ENCODE results near the gene ANKH. TPM values are rescaled to one million over a fixed set of nuclear protein-coding genes. Genes with fewer than 3 reads are reported as not detected.

Gene ANKH
- polyA plus RNA-seq, 1 donor (not counting 4 experiments of a cell fraction or from before 2014, with no cell fraction given): 13.8 TPM

DNA sequence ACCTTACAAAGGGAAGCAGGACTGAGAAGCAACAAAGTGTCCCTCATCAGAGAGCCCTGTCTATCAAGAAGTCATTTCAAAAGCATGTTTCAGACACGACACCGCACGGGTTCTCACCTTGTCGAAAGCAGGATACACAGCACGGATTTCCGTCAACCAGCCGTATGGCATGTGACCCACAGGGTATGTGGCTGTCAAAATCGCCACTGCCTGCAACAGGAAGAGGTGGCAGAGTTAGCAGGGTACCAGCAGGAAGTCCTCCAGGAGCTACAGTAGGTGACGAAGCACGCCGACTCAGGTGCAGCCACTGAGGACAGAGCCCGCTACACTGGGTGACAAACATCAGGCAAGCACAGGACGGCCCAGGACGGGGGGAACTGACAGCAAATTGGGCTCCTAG lies 125.8 kb downstream of the ANKH start:
- FAIRE-seq: no peak
- Histone ChIP-seq H3K27ac (ENCODE audit: control insufficient read depth, insufficient read depth, low read length) (no peak overlapping the region), H3K4me2 (ENCODE audit: control insufficient read depth, extremely low read depth, insufficient read depth, low read depth, low read length) (no peak overlapping the region), H2AFZ (ENCODE audit: control insufficient read depth, low read length) (no peak overlapping the region), H3K4me3 (ENCODE audit: control insufficient read depth in 2 of 3, extremely low read depth in 1 of 3, insufficient read depth in 2 of 3, low read depth in 1 of 3, low read length in 3 of 3) (no peak overlapping the region), H3K9me3 (ENCODE audit: control insufficient read depth, low read depth, low read length) (no peaks in the 10 kb centered on the region), H3K27me3 (ENCODE audit: control insufficient read depth, extremely low read depth, insufficient read depth, low read length) (no peaks in the 10 kb centered on the region), H3K4me1 (ENCODE audit: control insufficient read depth, extremely low read depth, insufficient read depth, low read length) (peaks cover 10% of the 10 kb centered on the region), H3K9ac (ENCODE audit: control insufficient read depth, extremely low read depth, insufficient read depth, low read length) (no peak overlapping the region), H3K36me3 (ENCODE audit: control insufficient read depth in 2 of 2, extremely low read depth in 1 of 2, insufficient read depth in 2 of 2, low read length in 2 of 2) (peaks cover 0 to 3% of the 10 kb centered on the region in 2 experiments), H3K79me2 (ENCODE audit: control insufficient read depth, insufficient read depth, low read length) (no peaks in the 10 kb centered on the region), H4K20me1 (ENCODE audit: control insufficient read depth, extremely low read depth, insufficient read depth, low read length) (no peaks in the 10 kb centered on the region), H3K9me1 (ENCODE audit: control insufficient read depth, extremely low read depth, insufficient read depth, low read length) (no peaks in the 10 kb centered on the region)
- DNase-seq (ENCODE audit: low read depth, low spot score): no peak
- TF ChIP-seq, protein P1, sequence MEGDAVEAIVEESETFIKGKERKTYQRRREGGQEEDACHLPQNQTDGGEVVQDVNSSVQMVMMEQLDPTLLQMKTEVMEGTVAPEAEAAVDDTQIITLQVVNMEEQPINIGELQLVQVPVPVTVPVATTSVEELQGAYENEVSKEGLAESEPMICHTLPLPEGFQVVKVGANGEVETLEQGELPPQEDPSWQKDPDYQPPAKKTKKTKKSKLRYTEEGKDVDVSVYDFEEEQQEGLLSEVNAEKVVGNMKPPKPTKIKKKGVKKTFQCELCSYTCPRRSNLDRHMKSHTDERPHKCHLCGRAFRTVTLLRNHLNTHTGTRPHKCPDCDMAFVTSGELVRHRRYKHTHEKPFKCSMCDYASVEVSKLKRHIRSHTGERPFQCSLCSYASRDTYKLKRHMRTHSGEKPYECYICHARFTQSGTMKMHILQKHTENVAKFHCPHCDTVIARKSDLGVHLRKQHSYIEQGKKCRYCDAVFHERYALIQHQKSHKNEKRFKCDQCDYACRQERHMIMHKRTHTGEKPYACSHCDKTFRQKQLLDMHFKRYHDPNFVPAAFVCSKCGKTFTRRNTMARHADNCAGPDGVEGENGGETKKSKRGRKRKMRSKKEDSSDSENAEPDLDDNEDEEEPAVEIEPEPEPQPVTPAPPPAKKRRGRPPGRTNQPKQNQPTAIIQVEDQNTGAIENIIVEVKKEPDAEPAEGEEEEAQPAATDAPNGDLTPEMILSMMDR (optimal IDR thresholded peaks at IDR 0.05 in 1 of 3, IDR thresholded peaks at IDR 0.05 in 1 of 3, conservative IDR thresholded peaks at IDR 0.05 in 1 of 3; ENCODE audit: extremely low read depth in 1 of 3, insufficient read depth in 2 of 3, low read length in 3 of 3): no peak
- TF ChIP-seq EZH2 (IDR thresholded peaks at IDR 0.05; ENCODE audit: low read length): no peak
- dilution Hi-C loops (cut with MboI; ENCODE audit: extremely low pct_ligation_motif_present, low sequenced_read_pairs): no loop called here

DNA sequence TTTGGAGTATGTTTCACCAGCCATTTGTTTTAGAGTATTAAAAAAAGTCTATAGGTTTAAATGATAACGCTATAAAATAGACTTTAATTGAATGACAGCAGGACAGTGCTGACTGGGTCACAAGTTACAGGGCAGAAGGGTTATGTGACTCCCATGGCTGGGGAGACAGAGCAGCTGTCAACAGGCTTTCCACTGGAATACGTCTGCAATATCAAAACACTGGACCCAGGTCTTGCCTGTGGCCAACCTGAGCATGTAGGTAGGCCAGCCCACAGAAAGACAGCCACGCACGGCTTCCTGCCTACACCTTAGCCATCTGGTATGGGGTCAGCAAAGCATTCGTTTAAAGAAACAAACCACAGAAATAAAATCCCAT lies 126.4 kb downstream of the ANKH start:
- Histone ChIP-seq H3K4me3 (ENCODE audit: control insufficient read depth in 2 of 3, extremely low read depth in 1 of 3, insufficient read depth in 2 of 3, low read depth in 1 of 3, low read length in 3 of 3) (no peak overlapping the region), H3K4me1 (ENCODE audit: control insufficient read depth, extremely low read depth, insufficient read depth, low read length) (peaks cover 12% of the 10 kb centered on the region), H3K36me3 (ENCODE audit: control insufficient read depth in 2 of 2, extremely low read depth in 1 of 2, insufficient read depth in 2 of 2, low read length in 2 of 2) (peaks cover 0 to 3% of the 10 kb centered on the region in 2 experiments), H3K9me3 (ENCODE audit: control insufficient read depth, low read depth, low read length) (no peaks in the 10 kb centered on the region), H3K27ac (ENCODE audit: control insufficient read depth, insufficient read depth, low read length) (no peak overlapping the region), H3K9ac (ENCODE audit: control insufficient read depth, extremely low read depth, insufficient read depth, low read length) (no peak overlapping the region), H3K79me2 (ENCODE audit: control insufficient read depth, insufficient read depth, low read length) (no peaks in the 10 kb centered on the region), H3K27me3 (ENCODE audit: control insufficient read depth, extremely low read depth, insufficient read depth, low read length) (no peaks in the 10 kb centered on the region), H3K4me2 (ENCODE audit: control insufficient read depth, extremely low read depth, insufficient read depth, low read depth, low read length) (no peak overlapping the region), H4K20me1 (ENCODE audit: control insufficient read depth, extremely low read depth, insufficient read depth, low read length) (no peaks in the 10 kb centered on the region), H3K9me1 (ENCODE audit: control insufficient read depth, extremely low read depth, insufficient read depth, low read length) (no peaks in the 10 kb centered on the region), H2AFZ (ENCODE audit: control insufficient read depth, low read length) (no peak overlapping the region)
- dilution Hi-C loops (cut with MboI; ENCODE audit: extremely low pct_ligation_motif_present, low sequenced_read_pairs): no loop called here
- FAIRE-seq (no peak), DNase-seq (ENCODE audit: low read depth, low spot score) (no peak)
- TF ChIP-seq EZH2 (IDR thresholded peaks at IDR 0.05; ENCODE audit: low read length): no peak
- TF ChIP-seq, protein P1 (optimal IDR thresholded peaks at IDR 0.05 in 1 of 3, IDR thresholded peaks at IDR 0.05 in 1 of 3, conservative IDR thresholded peaks at IDR 0.05 in 1 of 3; ENCODE audit: extremely low read depth in 1 of 3, insufficient read depth in 2 of 3, low read length in 3 of 3): no peak
